Prostate gland (tissue), 2 donors: ENCODE data around the gene ROBO1.

Source experiments
- CTCF ChIP-seq, 4 experiments: fragments of 200-600 bp in 2 of 4; fragments of 450-650 bp in 2 of 4; sonication (generic) in 2 of 4; IDR thresholded peaks; 1 replicate in 3 of 4; 2 replicates in 1 of 4; pipeline ENCODE4 v1.5.1; 2016 to 2019; ENCODE audit warnings: antibody characterized with exemption in 4 of 4, mild to moderate bottlenecking in 2 of 4, moderate library complexity in 2 of 4
- POLR2A ChIP-seq: fragments of 450-650 bp; IDR thresholded peaks from one replicate; pipeline ENCODE4 v1.6.1; 2016; ENCODE audit warnings: antibody characterized with exemption, mild to moderate bottlenecking
- POLR2AphosphoS5 ChIP-seq: sonication (generic); formaldehyde crosslinking; IDR thresholded peaks from one replicate; pipeline ENCODE4 v1.6.1; 2017; ENCODE audit warnings: antibody characterized with exemption

GRCh38 chr3:78754066-78754743 lies 1013.6 kb downstream of the ROBO1 start:
- no peak for TF ChIP-seq CTCF (IDR thresholded peaks at IDR 0.05)
- TF ChIP-seq POLR2A, result no peak
- no peak for TF ChIP-seq POLR2AphosphoS5
